ENCODE results near the gene RNMT. TPM values are rescaled to one million over a fixed set of nuclear protein-coding genes. Genes with fewer than 3 reads are reported as not detected.

Gene RNMT
- total RNA-seq, result 38.3 and 46.0 TPM in 2 replicates

GRCh38 chr18:13726232-13726971 lies at the start of gene RNMT, which contains the start of gene FAM210A:
RNMT (plus strand) TSS chr18:13726673; CDS start chr18:13731518, 4,845 bp downstream.
FAM210A (minus strand) TSS chr18:13726558; CDS start chr18:13682077, 44,481 bp downstream.

Other genes starting within 250 kb of the RNMT start
- gene FAM210A, start 115 bp upstream of the RNMT start, total RNA-seq, result 31.5 and 38.9 TPM in 2 replicates
- gene MC5R, start 97.5 kb downstream of the RNMT start, total RNA-seq, result not detected in 2 replicates
- not detected in 2 replicates for gene MC2R, start 188.9 kb downstream of the RNMT start, total RNA-seq

Measured in smooth muscle cell of the umbilical artery (primary cell).